ENCODE data around the gene RGS19. TPM values are rescaled to one million over a fixed set of nuclear protein-coding genes. Genes with fewer than 3 reads are reported as not detected.

The RGS19 gene
- total RNA-seq, 1 donor from 2014 or later: 2.0 TPM

DNA sequence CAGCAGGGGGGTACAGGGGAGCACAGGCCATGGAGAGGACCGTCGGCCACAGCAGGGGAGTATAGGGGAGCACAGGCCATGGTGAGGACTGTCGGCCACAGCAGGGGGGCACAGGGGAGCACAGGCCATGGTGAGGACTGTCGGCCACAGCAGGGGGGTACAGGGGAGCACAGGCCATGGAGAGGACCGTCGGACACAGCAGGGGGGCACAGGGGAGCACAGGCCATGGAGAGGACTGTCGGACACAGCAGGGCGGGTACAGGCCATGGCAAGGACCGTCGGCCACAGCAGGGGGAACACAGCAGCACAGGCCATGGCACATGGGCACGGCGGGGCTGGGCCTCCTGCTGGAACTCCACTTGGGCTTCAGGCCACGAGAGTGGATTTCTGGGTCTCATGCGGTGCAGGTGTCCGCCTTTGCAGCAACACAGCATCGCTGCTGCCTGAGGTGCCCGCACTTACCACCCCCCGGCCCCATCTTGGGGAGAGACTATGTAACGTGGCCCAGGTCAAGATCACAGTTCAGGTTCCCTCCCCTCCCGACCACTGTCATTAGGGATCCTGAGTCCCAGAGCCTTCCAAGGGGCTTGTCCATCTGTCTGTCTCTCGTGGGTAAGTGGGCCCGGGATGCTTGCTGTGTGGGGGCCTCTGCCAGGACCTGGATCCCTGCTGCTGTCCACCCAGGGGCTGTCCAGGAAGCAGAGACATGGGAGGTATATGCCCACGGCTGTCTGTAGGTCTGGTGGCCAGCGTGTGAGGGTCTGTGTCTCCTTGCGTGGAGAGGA lies 25.5 kb upstream of the RGS19 start:
- H3K27me3 Mint-ChIP-seq (ENCODE audit: insufficient read depth, low read depth): peaks cover 29% of the 10 kb centered on the region
- Histone ChIP-seq H4K20me1 (ENCODE audit: low read depth) (peaks cover 9% of the 10 kb centered on the region), H2AFZ (replicated peaks) (no peak overlapping the region), H3K27ac (no peak overlapping the region), H3K4me1 (peaks cover 4% of the 10 kb centered on the region), H3K9me3 (ENCODE audit: low read depth) (no peaks in the 10 kb centered on the region), H3F3A (ENCODE audit: low read depth) (no peaks in the 10 kb centered on the region), H3K4me2 (no peak overlapping the region), H3K79me2 (ENCODE audit: low read depth) (no peaks in the 10 kb centered on the region), H3K9ac (no peak overlapping the region), H3K36me3 (no peaks in the 10 kb centered on the region), H3K4me3 (no peak overlapping the region), H3K27me3 (peaks cover 44% of the 10 kb centered on the region)
- DNase-seq (ENCODE audit: low spot score): no peak
- no peak overlapping the region for H3K27ac Mint-ChIP-seq
- H3K36me3 Mint-ChIP-seq: no peaks in the 10 kb centered on the region
- peaks cover 15% of the 10 kb centered on the region for H3K4me1 Mint-ChIP-seq
- no peak overlapping the region for H3K4me3 Mint-ChIP-seq
- no peaks in the 10 kb centered on the region for H3K9me3 Mint-ChIP-seq
- no peak for TF ChIP-seq EZH2 (IDR thresholded peaks at IDR 0.05)
- TF ChIP-seq, protein P1, sequence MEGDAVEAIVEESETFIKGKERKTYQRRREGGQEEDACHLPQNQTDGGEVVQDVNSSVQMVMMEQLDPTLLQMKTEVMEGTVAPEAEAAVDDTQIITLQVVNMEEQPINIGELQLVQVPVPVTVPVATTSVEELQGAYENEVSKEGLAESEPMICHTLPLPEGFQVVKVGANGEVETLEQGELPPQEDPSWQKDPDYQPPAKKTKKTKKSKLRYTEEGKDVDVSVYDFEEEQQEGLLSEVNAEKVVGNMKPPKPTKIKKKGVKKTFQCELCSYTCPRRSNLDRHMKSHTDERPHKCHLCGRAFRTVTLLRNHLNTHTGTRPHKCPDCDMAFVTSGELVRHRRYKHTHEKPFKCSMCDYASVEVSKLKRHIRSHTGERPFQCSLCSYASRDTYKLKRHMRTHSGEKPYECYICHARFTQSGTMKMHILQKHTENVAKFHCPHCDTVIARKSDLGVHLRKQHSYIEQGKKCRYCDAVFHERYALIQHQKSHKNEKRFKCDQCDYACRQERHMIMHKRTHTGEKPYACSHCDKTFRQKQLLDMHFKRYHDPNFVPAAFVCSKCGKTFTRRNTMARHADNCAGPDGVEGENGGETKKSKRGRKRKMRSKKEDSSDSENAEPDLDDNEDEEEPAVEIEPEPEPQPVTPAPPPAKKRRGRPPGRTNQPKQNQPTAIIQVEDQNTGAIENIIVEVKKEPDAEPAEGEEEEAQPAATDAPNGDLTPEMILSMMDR (IDR thresholded peaks at IDR 0.05): no peak
- no peak for TF ChIP-seq EZH2phosphoT487 (IDR thresholded peaks at IDR 0.05)

DNA sequence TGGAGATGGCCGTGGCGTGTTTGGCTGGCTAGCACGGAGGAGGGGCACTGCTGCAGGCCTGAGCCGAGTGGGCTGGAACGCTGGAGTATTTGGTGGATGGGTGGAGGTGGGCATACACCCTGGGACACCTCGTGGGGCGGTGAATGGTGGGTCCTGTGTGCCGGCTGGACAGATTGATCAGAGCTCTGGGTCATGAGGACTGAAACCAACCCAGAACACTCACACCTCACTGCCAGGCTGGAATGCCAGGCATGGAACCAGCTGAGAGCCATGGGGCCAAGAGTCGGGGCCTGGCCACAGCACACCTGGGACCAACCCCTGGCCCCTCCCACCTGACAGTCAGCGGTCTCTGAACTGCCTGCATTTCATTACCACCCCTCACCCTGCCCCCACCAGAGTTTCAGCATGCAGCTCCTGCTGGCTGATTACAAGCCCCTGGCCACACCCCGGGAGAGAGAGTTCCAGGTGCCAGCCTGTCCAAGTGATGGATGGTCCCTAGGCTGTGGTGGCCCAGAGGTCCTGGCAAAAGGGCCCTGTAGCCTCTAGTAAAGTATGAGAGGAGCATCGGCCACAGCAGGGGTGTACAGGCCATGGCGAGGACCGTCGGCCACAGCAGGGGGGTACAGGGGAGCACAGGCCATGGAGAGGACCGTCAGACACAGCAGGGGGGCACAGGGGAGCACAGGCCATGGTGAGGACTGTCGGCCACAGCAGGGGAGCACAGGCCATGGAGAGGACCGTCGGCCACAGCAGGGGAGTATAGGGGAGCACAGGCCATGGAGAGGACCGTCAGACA lies 24.8 kb upstream of the RGS19 start:
- H3K9me3 Mint-ChIP-seq: no peaks in the 10 kb centered on the region
- no peaks in the 10 kb centered on the region for H3F3A ChIP-seq (ENCODE audit: low read depth)
- TF ChIP-seq, protein P1 (IDR thresholded peaks at IDR 0.05): no peak
- TF ChIP-seq EZH2phosphoT487 (IDR thresholded peaks at IDR 0.05) (no peak), EZH2 (IDR thresholded peaks at IDR 0.05) (no peak)
- H3K36me3 ChIP-seq: no peaks in the 10 kb centered on the region
- DNase-seq (ENCODE audit: low spot score): no peak
- no peak overlapping the region for H3K4me3 ChIP-seq
- peaks cover 29% of the 10 kb centered on the region for H3K27me3 Mint-ChIP-seq (ENCODE audit: insufficient read depth, low read depth)
- no peak overlapping the region for H2AFZ ChIP-seq (replicated peaks)
- no peak overlapping the region for H3K27ac ChIP-seq
- peaks cover 9% of the 10 kb centered on the region for H4K20me1 ChIP-seq (ENCODE audit: low read depth)
- H3K4me2 ChIP-seq: no peak overlapping the region
- H3K36me3 Mint-ChIP-seq: no peaks in the 10 kb centered on the region
- peaks cover 45% of the 10 kb centered on the region for H3K27me3 ChIP-seq
- peak overlapping the region; percentile 2 for H3K4me3 Mint-ChIP-seq
- H3K9me3 ChIP-seq (ENCODE audit: low read depth): no peaks in the 10 kb centered on the region
- H3K4me1 ChIP-seq: peaks cover 4% of the 10 kb centered on the region
- H3K9ac ChIP-seq: no peak overlapping the region
- peaks cover 15% of the 10 kb centered on the region for H3K4me1 Mint-ChIP-seq
- H3K79me2 ChIP-seq (ENCODE audit: low read depth): no peaks in the 10 kb centered on the region
- no peak overlapping the region for H3K27ac Mint-ChIP-seq

DNA sequence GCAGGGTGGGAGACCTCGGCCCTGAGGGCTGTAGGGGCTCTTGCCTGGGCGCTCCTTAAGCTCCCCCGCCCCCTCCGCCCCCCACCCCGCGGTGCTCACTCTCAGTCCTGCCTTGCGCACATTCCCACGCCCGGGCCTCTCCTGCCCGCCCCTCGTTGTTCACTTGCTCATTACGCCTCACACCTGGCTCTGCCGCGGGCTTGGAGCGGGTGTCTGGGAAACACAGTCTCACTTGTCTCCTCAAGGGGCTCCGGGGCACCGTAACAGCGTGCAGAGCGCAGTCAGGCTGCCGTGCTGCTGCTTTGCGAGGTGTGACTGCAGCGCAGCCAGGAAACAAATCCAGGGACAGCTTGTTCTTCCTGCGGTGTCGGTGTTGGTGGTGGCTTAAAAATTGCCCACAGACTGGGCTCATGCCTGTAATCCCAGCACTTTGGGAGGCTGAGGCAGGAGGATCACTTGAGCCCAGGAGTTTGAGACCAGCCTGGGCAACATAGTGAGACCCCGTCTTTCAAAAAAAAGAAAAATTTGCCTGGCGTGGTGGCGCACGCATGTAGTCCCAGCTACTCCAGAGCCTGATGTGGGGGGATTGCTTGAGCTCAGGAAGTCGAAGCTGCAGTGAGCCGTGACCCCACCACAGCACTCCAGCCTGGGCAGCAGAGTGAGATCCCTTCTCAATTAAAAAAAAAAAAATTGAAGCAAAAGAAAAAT lies 23.5 kb upstream of the RGS19 start:
- H3K4me3 ChIP-seq: peak overlapping the region; percentile 70
- peaks cover 4% of the 10 kb centered on the region for H3K4me1 ChIP-seq

More for the DNA sequence above, 23.5 kb upstream of the RGS19 start:
- Mint-ChIP-seq H3K27me3 (ENCODE audit: insufficient read depth, low read depth) (peaks cover 30% of the 10 kb centered on the region), H3K36me3 (no peaks in the 10 kb centered on the region), H3K9me3 (no peaks in the 10 kb centered on the region), H3K4me3 (peak overlapping the region; percentile 79), H3K27ac (no peak overlapping the region), H3K4me1 (peaks cover 15% of the 10 kb centered on the region)
- H3K9ac ChIP-seq: no peak overlapping the region
- peak overlapping the region; percentile 91 for H3K4me2 ChIP-seq
- no peaks in the 10 kb centered on the region for H3F3A ChIP-seq (ENCODE audit: low read depth)
- H3K9me3 ChIP-seq (ENCODE audit: low read depth): no peaks in the 10 kb centered on the region
- H3K36me3 ChIP-seq: no peaks in the 10 kb centered on the region
- no peak overlapping the region for H3K27ac ChIP-seq
- H2AFZ ChIP-seq (replicated peaks): peak overlapping the region; percentile 85
- peak; percentile 84 for DNase-seq (ENCODE audit: low spot score)
- peaks cover 9% of the 10 kb centered on the region for H4K20me1 ChIP-seq (ENCODE audit: low read depth)
- H3K79me2 ChIP-seq (ENCODE audit: low read depth): no peaks in the 10 kb centered on the region
- TF ChIP-seq, protein P1 (IDR thresholded peaks at IDR 0.05): no peak
- TF ChIP-seq EZH2 (IDR thresholded peaks at IDR 0.05): no peak
- TF ChIP-seq EZH2phosphoT487 (IDR thresholded peaks at IDR 0.05): no peak
- H3K27me3 ChIP-seq: peaks cover 45% of the 10 kb centered on the region
